HS-5 (cell line): ENCODE data around the gene PADI3.
"Not testable (repeated sequence)": the region's sequence is repeated elsewhere in the genome, so short reads cannot be mapped to it uniquely, and the experiment has no call there.

Experiments
- DNase-seq: peaks from one replicate; pipeline ENCODE4 v3.0.0-alpha.2; 2012; ENCODE audit warnings: low read depth

PADI3 gene

DNA sequence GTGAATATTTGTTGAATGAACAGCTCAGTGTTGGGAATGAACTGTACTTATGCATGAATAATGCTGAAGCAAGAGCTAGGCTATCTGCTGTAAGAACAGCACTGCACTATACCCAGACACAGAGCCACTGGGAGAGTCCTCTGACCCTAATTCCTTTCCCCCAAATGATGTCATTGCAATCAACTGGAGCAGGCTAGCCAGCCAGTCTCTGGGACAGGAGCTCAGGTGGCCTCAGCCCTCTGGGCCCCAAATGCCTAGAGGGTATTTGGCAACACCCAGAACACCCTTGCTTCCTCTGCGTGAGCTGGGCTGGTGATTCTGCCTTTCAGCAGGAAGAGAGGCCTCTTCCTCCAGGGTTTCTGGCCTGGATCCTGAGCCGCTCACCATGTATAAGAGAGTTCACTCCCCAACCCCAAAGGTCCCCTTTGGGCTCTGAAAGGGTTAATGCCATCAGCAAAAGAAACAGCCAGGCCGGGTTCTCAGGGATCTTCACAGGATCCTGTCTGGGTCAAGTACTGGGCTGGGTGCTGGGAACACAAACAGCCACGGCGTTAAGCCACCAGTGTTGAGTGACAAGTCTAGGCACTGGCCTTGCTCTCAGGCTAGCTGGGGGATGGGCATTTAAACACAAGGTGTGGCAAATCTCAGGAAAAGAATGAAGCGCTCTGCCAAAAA lies 55.4 kb downstream of the PADI3 start:
- DNase-seq = no peak

DNA sequence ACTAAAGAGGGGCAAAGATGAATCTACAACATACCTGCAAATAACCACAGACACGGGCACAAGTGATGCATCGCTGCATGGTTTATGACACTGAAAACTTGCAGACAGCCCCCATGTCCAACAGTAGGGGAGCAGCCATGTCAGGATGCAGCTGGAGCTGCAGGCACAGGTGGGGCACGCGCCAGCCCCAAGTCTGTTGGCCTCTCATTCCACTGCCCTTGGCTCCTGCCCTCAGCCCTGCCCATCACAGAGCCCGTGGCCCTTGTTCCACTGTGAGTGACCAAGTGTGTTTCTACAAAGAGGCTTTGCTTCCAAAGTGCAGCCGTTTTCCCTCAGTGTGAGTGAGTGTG lies 55.9 kb downstream of the PADI3 start:
- DNase-seq = no peak

DNA sequence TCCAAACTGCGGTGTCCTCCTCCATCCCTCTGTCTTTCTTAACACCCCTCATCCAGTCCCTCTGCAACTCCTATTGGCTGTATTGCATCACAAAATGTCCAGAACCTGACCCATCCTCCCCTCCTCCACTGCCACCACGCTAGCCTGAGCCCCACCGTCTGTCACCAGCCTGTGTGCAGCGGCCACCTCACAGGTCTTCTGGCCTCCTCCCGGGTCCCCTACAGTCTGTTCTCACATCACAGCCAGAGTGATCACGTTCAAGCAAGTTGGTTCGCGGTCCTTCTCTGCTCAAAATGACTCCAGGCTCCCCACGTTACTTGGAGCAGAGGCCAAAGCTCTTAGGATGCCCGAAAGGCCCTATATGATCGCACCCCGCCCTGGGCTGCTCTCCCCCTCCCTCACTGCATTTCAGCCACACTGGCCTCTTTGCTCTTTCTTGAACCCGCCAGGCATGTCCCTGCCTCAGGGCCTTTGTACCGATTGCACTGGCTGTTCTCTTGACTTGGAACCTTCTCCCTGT lies 56.7 kb downstream of the PADI3 start:
- DNase-seq = no peak

DNA sequence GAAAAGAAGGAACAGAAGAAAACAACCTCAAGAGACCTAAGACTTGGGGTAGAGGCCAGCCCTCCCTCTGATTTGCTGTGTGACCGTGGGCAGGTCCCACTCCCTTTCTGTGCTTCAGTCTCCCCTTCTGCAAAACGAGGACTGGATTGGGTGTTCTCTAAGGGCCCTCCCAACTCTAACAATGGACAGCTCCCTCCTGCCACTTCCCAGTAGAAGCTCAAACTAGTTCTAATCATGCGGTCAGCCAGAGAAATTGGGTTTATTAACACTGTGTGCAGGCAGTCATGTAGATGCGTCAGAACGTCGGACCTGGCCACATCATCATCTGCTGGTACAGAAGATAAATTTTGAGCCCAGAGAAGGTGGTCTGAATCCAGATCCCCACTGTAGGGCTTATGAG lies 57.5 kb downstream of the PADI3 start:
- no peak for DNase-seq

DNA sequence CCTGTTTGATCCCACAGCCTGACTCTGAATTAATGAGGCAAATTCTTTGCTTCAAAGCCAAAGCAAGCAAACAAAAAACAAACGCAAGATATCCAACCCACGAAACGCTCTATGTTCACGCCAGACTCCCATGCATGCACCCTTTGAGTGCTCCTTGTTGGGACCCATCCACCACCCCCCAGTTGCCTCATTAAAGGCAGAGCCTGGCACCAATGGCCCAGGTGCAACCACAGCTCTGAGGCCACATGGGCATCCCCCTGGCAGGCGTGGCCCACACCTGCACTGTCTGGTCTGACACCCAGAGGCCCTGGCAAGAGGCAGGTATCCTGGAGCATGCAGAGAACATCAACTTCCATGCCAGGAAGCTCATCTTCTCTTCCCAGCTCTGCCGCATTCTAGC lies 58.0 kb downstream of the PADI3 start:
- DNase-seq = no peak

DNA sequence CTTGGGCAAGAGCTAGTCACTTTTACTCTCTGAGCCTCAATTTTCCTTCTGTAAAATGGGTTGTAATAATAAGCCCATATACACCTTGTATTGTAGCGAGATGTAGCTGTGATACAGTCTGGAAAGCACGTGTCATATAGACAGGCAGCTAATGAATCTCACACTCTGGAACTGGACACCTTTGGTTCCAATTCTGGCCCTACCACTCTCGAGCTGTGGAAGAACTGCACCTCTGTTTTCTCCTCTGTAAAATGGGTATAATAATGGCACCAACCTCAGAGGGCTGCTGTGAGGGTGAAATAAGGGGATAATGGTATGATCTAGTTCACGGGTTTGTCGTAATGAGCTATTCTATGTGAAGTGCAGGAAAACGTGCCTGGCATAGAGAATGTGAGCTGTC lies 58.4 kb downstream of the PADI3 start:
- DNase-seq = no peak

DNA sequence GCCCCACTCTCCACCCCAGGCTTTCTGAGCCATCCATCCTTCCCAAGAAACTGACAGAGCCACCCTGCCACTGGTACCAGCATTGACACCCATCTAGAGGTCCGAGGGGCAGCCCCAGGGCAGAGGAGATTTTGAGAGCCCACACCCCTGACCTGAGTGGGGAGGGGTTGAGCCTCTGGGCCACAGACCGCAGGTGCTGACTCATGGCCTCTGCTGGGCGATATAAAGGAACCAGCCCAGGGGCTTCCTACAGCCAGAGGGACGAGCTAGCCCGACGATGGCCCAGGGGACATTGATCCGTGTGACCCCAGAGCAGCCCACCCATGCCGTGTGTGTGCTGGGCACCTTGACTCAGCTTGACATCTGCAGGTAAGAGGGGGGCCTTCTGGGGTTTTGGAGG lies 59.0 kb downstream of the PADI3 start, which contains the start of gene PADI4:
Gene PADI4, plus strand, starts transcription at position 252 of the 400 bp plus-strand sequence. Its CDS starts 26 bp downstream, at position 278.
- DNase-seq = no peak

DNA sequence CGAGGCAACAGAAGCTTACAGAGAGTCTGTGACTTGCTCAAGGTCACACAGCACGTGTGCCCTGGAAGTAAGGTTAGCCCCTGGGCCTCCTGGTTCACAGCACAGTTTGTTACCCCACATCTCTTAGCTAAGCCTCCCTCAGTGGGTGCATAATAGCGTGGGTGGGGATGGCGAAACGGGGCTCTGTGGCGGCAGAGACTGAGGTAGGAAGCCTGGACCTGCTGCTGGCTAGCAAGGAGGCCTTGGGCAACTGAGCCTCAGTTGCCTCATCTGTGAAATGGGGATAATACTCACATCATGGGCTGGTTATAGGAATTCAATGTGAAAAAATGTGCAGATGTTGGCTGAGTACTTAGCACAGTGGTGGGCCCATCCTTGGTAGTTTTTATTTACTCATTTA lies 59.7 kb downstream of the PADI3 start:
- no peak for DNase-seq

DNA sequence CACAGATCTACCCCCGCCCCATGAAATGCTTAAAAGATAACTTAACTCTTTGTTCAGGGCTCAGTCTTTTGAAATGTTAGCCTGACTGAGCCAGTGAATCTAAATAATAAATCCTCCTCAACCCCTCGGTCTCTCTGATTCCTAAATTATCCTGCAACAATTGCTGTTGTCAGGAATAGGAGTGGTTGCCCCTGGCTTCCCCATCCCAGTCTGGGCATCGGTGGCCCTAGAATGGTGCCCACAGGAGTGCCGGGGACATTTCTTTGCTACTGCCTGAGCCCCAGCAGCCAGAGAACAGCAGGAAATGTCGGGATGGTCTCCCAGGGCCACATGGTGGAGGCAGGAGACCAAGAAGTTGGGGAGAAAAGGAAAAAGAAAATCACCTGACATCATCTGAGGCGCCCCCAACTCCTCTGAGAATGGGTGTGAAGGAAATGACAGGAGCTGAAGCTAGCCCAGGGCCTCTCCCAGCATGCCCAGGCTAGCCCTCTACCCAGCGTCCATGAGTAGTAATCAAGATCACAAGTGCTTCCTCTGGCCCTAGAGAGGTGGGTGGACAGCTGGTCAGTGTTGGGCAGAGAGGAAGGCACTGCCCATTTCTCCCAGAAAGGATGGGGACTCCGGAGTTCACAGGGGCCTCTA lies 60.6 kb downstream of the PADI3 start:
- DNase-seq = no peak

DNA sequence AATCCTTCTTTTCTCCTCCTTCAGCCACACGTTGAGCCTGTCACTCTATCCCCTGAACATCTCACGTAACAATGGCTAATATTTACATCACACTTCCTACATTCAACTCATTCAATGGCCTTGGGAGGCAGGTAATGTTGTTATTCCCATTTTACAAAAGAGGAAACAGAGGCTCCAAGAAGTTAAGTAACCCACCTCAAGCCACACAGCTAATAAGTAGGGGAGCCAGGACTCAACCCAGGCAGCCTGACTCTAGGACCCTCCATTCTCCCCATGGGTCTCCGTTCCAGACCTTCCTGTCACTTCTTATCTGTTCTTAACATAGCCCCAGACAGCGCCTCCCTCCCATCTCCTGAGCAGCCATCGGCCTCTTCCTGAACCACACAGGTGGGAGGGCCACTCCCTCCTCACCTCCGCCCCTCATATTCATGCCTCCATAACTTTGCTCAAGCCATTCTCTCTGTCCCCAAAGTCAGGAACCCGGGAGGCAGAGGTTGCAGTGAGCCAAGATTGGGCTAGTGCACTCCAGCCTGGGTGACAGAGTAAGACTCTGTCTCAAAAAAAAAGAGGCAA lies 61.3 kb downstream of the PADI3 start:
- DNase-seq = no peak

DNA sequence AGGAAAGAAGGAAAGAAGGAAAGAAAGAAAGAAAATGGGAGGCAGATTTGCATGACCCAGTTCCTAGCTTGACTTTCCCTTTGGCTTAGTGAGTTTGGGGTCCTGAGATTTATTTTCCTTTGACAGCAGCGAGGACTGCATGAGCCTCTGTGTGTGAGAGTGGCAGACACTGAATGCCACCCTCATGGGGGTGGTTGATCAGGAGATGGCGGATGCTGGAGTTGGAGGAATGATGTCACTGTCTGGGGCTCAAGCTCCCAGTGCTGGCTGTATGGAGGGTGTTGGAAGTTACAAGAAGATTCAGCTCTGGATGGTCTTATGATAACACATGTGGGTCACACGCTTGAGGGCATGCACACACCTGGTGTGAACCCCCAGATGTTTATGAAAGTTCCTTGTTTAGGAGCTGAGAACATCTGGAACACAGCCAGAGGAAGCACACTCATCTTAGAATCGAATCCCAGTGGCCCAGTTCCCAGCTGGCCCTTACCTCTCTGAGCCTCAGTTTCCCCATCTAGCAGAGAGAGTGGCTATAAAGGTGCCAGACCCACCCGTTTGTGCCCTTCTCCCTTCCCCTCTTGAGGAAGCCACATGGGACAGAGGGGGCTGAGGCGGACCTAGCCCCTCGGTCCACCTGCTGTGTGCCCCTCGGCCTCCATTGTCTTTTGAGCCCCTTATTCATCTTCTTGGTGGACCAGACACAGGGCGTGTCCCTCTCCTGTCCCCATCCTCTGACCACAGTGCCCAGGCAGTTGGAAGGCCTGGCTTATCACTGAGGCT lies 64.8 kb downstream of the PADI3 start:
- no peak for DNase-seq

DNA sequence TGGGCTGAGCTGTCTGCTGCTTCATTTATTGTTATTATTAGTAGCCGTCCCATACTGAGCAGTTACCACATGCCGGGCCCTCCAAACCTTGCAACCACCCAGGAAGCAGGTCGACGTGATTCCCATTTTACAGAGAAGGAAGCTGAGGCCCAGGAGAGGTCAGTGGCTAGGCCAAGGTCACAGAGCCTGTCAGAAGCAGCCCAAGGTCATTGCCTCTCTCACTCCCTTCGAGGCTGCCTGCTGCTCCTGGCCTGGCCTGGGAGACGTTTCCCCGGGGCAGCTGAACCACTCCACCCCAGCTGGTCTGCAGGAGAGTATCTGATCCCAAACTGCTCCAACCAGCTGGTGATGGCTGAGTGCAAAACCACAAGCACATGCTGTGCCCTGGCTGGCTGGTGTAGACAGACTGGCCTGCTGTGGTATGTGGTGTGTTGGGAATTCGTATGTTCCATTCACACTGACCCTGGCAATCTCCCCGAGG lies 65.6 kb downstream of the PADI3 start:
- DNase-seq = no peak

DNA sequence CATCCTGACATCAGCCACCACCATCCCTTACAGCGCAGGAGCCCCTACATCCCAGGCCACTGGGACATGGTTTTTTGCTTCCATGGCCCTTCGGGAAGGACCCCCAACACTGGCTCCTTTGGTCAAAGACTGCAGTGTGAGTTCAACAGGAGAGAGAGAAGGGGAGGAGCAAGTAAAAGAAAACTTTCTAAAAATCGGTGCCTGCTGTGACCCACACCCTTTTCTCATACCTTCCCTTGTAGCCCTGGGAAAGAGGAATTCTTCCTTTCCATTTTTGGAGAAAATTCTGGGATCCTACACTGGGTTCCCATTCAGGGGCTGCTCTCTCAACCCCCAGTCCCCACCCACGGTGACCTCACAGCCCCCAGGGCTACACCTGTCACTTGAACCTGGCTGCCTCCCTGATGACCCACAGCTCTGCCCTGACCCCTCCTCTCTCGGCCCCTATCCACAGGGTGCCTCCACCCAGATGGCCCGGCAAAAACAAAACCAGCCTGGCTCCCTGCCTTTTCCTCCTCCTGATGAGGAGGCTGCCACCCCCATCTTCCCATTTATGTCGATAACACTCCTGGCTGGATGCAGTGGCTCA lies 66.7 kb downstream of the PADI3 start:
- no peak for DNase-seq

DNA sequence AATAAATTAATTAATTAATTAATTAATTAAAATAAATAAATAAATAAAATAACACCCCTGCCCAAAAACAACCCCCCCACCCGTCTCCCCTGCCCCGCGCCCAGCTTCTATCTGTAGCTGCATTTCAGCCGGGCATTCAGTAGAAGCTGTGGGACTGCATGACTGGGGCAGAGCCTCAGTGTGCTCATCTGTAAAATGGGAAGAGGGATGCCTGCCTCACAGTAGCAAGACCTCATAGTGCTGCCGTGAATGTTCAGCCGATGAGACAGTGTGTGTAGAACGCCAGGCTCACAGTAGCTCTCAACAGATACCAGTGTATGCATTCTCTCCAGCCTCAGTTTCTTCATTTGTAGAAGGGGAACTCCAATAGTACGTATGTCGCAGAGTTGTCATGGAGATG lies 67.8 kb downstream of the PADI3 start:
- DNase-seq = no peak

DNA sequence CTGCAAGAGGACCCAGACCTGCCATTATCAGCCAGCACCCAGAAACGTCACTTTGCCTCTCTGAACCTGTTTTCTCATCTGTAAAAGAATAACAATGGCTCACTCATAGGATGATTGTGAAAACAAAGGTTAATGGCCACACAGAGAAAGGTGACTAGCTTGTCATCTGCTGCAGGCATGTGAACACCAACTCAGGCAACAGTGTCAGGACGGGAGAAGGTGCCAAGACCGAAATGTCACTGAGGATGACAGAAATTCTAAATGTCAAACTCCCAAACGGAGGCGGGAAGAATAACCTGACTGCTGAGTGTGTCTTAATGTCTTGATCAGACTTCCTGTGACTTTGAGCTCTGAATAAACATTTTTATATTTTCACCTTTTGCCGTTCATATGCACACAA lies 69.4 kb downstream of the PADI3 start:
- no peak for DNase-seq

DNA sequence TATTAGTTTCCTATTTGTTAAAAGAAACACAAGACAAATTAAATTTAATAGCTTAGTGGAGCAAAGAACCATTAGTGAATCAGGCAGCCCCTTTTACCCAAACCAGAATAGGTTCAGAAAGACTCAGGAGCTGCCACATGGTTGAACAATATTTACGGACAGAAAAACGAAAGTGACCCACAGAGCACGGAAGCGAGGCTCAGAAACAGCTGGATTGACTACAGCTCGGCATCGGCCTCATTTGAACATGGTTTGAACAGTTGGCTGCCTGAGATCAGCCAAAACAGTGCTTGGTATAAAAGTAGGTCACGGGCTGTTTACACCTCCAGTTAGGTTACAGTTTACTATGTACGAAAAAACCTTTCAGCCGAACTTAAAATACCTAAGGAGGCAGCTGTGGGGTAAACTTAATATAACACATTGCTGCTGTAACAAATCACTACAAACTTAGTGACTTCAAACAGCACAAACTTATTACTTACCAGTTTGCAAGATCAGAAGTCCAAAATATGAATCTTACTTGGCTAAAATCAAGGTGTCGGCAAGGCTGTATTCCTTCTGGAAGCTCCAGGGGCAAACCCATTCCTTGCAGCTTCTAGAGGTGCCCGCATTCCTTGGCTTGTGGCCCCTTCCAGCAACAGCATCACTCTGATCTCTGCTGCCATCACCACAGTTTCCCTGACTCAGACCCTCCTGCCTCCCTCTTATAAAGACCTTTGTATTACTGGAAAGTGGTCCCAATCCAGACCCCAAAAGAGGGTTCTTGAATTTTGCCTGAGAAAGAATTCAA lies 70.9 kb downstream of the PADI3 start:
- DNase-seq = no peak

DNA sequence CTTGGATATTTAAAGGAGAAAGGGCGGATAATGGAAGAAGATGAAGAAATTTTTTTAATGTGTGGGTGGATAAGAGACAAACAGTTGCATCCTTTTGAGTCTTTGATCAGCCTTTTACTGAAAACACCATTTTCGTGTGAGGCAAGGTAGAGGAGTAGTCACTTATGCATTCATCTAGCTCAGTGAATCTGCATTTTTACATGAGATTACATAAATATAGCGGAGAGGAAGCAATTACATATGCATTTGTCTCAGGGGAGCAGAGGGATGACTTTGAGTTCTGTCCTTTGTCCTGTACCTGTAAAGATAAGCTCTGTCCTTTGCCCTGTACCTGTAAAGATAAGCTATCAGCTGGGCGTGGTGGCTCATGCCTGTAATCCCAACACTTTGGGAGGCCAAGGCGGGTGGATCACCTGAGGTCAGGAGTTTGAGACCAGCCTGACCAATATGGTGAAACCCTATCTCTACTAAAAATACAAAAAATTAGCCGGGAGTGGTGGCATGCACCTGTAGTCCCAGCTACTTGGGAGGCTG lies 73.0 kb downstream of the PADI3 start:
- DNase-seq = not testable (repeated sequence)

DNA sequence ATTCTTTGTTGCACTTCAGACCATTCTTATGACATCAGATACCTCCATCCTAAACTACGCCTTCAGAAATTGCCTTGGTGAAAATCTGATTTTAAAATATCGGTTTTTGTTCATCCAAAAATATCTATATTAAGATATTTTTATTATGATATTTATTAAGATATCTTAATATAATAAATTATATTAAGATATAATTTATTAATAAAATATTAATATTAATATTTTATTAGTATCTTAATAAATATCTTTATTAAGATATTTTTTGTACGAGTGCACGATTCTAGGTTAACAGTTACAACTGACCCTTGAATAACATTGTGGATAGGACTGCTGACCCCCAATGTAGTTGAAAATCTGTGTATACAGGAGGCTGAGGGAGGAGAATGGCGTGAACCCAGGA lies 80.0 kb downstream of the PADI3 start:
- no peak for DNase-seq

DNA sequence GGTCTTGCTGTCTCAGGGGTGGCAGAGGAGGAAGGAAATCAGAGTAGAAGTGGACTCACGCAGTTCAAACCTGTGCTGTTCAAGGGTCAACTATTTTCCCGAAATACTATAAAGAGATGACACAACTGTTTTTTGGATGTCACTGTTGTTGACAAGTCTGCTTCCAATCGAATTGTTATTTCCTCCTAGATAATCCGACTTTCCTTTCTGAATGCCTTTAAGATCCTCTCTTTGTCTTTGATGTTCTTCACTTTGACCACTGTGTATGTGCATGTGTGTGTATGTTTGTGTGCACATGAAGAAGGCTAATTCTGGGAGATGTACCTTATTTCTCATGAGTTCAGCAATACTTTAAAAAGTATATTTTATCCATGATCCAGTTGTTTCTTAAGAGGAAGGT lies 80.7 kb downstream of the PADI3 start:
- no peak for DNase-seq

DNA sequence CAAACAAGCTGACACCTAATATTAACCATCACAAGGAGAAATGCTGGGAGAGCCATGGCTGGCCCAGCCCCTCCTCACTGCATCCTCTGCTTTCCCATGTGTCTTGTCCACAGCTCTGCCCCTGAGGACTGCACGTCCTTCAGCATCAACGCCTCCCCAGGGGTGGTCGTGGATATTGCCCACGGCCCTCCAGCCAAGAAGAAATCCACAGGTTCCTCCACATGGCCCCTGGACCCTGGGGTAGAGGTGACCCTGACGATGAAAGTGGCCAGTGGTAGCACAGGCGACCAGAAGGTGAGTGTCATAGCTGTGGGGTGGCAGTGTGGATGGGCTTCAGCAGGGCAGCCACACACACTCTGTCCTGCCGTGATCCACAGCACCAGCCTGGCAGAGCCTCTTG lies 82.0 kb downstream of the PADI3 start:
- DNase-seq = no peak

DNA sequence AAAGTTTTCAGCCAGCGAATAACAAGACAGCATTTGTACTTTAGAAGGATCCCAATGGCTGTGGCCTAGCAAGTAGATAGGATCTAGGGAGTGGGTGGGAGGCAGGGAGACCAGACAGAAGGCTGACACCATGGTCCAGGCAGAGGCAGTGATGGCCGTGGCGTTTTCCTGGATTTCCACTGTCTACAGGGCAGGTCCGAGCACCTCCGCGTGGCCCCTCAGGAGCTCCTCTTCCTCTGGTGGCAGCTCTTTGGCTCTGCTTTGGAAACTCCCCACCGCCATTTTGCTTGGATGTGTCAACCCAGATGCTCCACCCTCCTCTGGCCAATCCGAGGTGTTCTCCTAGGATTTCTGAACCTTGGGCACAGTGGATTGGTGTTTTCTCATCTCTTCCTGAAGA lies 84.2 kb downstream of the PADI3 start:
- no peak for DNase-seq
